ENCODE measurements around the gene IL17RC.
"Not testable (repeated sequence)": the region's sequence is repeated elsewhere in the genome, so short reads cannot be mapped to it uniquely, and the experiment has no call there.

IL17RC gene

GRCh38 chr3:9891072-9891622, 25.8 kb upstream of the IL17RC start:
- Histone ChIP-seq H3K79me2 (ENCODE audit: control insufficient read depth, low read length) (peaks cover 44% of the 10 kb centered on the region), H4K20me1 (ENCODE audit: control insufficient read depth, insufficient read depth, low read depth, low read length) (peaks cover 13% of the 10 kb centered on the region; the same call in 1 of the 2 replicates), H3K36me3 (ENCODE audit: control insufficient read depth, low read length) (peaks cover 47% of the 10 kb centered on the region), H3F3A (ENCODE audit: control insufficient read depth, insufficient read depth) (peaks cover 12% of the 10 kb centered on the region; the same call in 1 of the 2 replicates), H3K9me2 (replicated peaks; ENCODE audit: control insufficient read depth, low read length) (no peaks in the 10 kb centered on the region), H3K27me3 (ENCODE audit: control insufficient read depth, low read length) (no peaks in the 10 kb centered on the region), H3K4me3 (ENCODE audit: low read length) (peak overlapping the region; percentile 95), H3K4me2 (ENCODE audit: low read length) (peak overlapping the region; percentile 88), H3K4me1 (ENCODE audit: control insufficient read depth, low read length) (peaks cover 30% of the 10 kb centered on the region), H3K9me3 (ENCODE audit: control insufficient read depth, insufficient read depth, low read length) (no peaks in the 10 kb centered on the region), H3K27ac (ENCODE audit: low read depth, low read length) (peak overlapping the region; percentile 52)
- TF ChIP-seq EZH2phosphoT487 (IDR thresholded peaks at IDR 0.05; ENCODE audit: borderline replicate concordance, low read length) = no peak
- TF ChIP-seq, protein P1, sequence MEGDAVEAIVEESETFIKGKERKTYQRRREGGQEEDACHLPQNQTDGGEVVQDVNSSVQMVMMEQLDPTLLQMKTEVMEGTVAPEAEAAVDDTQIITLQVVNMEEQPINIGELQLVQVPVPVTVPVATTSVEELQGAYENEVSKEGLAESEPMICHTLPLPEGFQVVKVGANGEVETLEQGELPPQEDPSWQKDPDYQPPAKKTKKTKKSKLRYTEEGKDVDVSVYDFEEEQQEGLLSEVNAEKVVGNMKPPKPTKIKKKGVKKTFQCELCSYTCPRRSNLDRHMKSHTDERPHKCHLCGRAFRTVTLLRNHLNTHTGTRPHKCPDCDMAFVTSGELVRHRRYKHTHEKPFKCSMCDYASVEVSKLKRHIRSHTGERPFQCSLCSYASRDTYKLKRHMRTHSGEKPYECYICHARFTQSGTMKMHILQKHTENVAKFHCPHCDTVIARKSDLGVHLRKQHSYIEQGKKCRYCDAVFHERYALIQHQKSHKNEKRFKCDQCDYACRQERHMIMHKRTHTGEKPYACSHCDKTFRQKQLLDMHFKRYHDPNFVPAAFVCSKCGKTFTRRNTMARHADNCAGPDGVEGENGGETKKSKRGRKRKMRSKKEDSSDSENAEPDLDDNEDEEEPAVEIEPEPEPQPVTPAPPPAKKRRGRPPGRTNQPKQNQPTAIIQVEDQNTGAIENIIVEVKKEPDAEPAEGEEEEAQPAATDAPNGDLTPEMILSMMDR (IDR thresholded peaks at IDR 0.05; ENCODE audit: low read depth, low read length, poor library complexity, severe bottlenecking) = no peak

- Histone ChIP-seq H3K4me1 (ENCODE audit: control insufficient read depth, low read length) (peaks cover 30% of the 10 kb centered on the region), H3K27me3 (ENCODE audit: control insufficient read depth, low read length) (no peaks in the 10 kb centered on the region), H3K4me3 (ENCODE audit: low read length) (no peak overlapping the region), H3K9me2 (replicated peaks; ENCODE audit: control insufficient read depth, low read length) (no peaks in the 10 kb centered on the region), H3K79me2 (ENCODE audit: control insufficient read depth, low read length) (peaks cover 44% of the 10 kb centered on the region), H3K4me2 (ENCODE audit: low read length) (no peak overlapping the region), H3K36me3 (ENCODE audit: control insufficient read depth, low read length) (peaks cover 47% of the 10 kb centered on the region), H4K20me1 (ENCODE audit: control insufficient read depth, insufficient read depth, low read depth, low read length) (peaks cover 13% of the 10 kb centered on the region; the same call in 1 of the 2 replicates), H3K9me3 (ENCODE audit: control insufficient read depth, insufficient read depth, low read length) (no peaks in the 10 kb centered on the region), H3K27ac (ENCODE audit: low read depth, low read length) (no peak overlapping the region), H3F3A (ENCODE audit: control insufficient read depth, insufficient read depth) (peaks cover 12% of the 10 kb centered on the region; the same call in 1 of the 2 replicates)
- no peak for TF ChIP-seq EZH2phosphoT487 (IDR thresholded peaks at IDR 0.05; ENCODE audit: borderline replicate concordance, low read length)
- TF ChIP-seq, protein P1 (IDR thresholded peaks at IDR 0.05; ENCODE audit: low read depth, low read length, poor library complexity, severe bottlenecking) = no peak
These were observed 23.2 kb upstream of the IL17RC start for GRCh38 chr3:9893739-9894138.

DNA sequence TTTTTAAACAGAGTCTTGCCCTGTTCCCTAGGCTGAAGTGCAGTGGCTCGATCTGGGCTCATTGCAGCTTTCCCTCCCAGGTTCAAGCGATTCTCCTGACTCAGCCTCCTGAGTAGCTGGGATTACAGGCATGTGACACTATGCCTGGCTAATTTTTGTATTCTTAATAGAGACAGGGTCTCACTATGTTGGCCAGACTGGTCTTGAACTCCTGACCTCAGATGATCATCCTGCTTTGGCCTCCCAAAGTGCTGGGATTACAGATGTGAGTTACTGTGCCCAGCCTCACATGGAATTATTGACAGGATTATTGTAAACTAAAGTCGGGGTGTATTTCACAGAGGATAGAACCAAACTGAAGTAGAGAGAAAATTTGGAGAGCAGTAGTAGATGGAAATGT, 21.2 kb upstream of the IL17RC start:
- peaks cover 25% of the 10 kb centered on the region for H3K4me1 ChIP-seq (ENCODE audit: control insufficient read depth, low read length)
- H4K20me1 ChIP-seq (ENCODE audit: control insufficient read depth, insufficient read depth, low read depth, low read length) = peaks cover 13% of the 10 kb centered on the region; the same call in 1 of the 2 replicates
- peaks cover 44% of the 10 kb centered on the region for H3K36me3 ChIP-seq (ENCODE audit: control insufficient read depth, low read length)
- H3K9me3 ChIP-seq (ENCODE audit: control insufficient read depth, insufficient read depth, low read length); H3K27me3 ChIP-seq (ENCODE audit: control insufficient read depth, low read length); H3K27ac ChIP-seq (ENCODE audit: low read depth, low read length); H3K4me3 ChIP-seq (ENCODE audit: low read length); H3K9me2 ChIP-seq (replicated peaks; ENCODE audit: control insufficient read depth, low read length); H3K4me2 ChIP-seq (ENCODE audit: low read length): not testable (repeated sequence)
- H3F3A ChIP-seq (ENCODE audit: control insufficient read depth, insufficient read depth) = peaks cover 12% of the 10 kb centered on the region; the same call in 1 of the 2 replicates
- H3K79me2 ChIP-seq (ENCODE audit: control insufficient read depth, low read length) = peaks cover 41% of the 10 kb centered on the region

DNA sequence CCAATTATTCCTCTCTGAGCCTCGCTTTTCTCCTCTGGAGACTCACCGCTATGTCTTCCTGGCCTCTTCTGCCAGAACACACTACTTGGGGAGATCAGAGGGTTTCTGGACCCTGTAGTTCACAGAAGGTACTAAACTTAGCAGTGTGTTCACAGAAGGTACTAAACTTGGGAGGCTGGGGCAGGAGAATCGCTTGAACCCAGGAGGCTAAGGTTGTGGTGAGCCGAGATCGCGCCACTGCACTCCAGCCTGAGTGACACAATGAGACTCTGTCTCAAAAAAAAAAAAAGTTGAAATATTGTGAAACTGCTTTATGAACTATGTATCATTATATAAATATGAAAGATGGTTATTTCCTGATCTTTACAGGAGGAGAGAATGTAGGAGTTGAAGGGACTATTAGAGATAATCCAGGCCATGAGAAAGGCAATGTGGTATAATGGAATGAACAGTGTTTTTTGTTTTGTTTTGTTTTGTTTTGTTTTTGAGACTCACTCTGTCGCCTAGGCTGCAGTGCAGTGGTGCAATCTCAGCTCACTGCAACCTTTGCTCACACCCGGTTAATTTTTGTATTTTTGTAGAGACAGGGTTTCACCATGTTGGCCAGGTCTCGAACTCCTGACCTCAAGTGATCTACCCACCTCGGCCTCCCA, 20.0 kb upstream of the IL17RC start:
- not testable (repeated sequence) for H3K9me2 ChIP-seq (replicated peaks; ENCODE audit: control insufficient read depth, low read length); H3K27ac ChIP-seq (ENCODE audit: low read depth, low read length); H3F3A ChIP-seq (ENCODE audit: control insufficient read depth, insufficient read depth); H3K4me2 ChIP-seq (ENCODE audit: low read length); H3K9me3 ChIP-seq (ENCODE audit: control insufficient read depth, insufficient read depth, low read length); H3K4me3 ChIP-seq (ENCODE audit: low read length); H3K27me3 ChIP-seq (ENCODE audit: control insufficient read depth, low read length)
- Histone ChIP-seq H3K79me2 (ENCODE audit: control insufficient read depth, low read length) (peaks cover 29% of the 10 kb centered on the region), H3K36me3 (ENCODE audit: control insufficient read depth, low read length) (peaks cover 34% of the 10 kb centered on the region), H4K20me1 (ENCODE audit: control insufficient read depth, insufficient read depth, low read depth, low read length) (peaks cover 13% of the 10 kb centered on the region; the same call in 1 of the 2 replicates), H3K4me1 (ENCODE audit: control insufficient read depth, low read length) (peaks cover 23% of the 10 kb centered on the region)
